HK-2 (cell line): Measurements from ENCODE around the gene CDK17.
"Not testable (repeated sequence)": the region's sequence is repeated elsewhere in the genome, so short reads cannot be mapped to it uniquely, and the experiment has no call there.

Experiments used
- DNase-seq: peaks from one replicate; pipeline ENCODE4 v3.0.0-alpha.2; 2018; ENCODE audit not compliant: unreplicated experiment

Gene CDK17

DNA sequence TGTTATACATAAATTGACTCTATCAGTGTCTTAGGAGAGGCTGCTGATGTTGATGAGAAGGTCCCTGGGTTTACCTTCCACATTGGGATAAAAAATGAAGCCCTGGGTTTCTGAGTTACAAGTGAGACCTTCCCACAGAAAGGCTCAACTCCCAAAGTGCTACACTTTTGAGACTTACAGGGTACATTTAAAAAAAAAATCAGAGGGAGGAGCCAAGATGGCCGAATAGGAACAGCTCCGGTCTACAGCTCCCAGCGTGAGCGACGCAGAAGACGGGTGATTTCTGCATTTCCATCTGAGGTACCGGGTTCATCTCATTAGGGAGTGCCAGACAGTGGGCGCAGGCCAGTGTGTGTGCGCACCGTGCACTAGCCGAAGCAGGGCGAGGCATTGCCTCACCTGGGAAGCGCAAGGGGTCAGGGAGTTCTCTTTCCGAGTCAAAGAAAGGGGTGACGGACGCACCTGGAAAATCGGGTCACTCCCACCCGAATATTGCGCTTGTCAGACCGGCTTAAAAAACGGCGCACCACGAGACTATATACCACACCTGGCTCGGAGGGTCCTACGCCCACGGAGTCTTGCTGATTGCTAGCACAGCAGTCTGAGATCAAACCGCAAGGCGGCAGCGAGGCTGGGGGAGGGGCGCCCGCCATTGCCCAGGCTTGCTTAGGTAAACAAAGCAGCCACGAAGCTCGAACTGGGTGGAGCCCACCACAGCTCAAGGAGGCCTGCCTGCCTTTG lies 84.3 kb downstream of the CDK17 start:
- DNase-seq, result not testable (repeated sequence)

DNA sequence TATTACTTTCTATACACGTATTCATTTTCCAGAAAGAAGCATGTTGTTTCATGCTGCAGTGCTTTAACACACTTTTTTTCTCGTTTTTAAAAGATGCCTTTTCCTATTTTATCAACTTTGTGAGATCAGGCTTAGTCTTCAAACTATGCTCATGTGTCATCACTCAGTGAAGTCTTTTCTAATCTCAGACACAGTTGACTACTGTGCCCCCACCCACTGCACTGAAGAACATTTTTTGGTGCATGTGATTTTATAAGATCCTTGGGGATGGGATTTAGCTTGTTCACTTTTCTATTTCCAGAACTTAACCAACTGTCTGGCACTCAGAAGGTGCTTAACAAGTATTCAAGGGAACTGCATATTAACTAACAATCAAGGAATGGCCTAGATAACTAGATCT lies 85.5 kb downstream of the CDK17 start:
- no peak for DNase-seq

DNA sequence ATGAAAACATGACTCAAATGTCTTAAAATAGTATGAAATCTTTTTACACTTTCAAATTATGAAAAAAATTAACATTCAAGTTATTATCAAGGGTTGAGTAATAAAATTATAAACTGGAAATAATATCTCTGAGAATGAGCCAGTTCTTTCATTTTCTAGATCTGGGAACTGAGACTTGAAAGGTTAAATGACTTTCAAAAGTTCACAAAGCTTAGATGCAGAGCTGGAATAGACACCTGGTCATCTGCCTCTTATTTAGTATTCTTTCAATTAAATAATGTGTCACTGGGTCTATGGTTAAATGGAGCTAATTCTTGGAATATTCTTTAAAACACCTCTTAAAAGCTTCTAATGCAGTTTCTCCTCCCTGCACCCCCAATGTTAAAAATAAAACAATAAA lies 86.6 kb downstream of the CDK17 start:
- DNase-seq, result no peak

DNA sequence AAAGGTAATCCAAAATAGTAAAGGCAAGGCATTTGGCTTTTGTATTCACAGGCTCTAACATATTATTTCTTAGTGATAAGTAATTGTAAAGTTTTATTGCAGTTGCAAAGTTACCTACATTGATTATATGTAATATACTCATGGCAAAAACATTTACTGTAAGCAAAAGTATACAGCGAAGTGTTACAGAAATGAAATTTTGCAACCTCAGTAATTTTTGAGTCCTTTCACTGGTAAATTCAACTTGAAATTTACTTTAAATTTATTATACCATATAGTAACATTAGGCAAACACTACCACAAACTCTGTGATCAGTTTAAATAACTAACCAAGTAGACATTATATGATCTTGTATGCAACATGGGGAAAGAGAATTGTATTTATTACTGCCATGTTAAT lies 89.0 kb downstream of the CDK17 start:
- no peak for DNase-seq

DNA sequence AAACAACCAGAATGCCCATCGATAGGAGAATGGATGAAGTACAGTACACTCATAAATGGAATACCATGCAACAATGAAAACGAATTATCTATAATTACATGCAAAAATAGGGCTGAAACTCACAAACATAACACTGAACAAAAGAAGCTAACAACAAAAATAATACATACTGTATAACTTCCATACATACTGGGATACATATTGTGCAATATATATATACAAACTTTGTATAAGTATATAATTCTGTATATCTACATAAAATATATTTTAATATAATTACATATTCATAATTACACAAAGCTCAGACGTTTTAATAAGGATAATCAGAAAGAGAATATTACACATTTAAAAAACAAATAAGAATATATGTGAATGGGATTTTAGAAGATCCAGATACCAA lies 90.2 kb downstream of the CDK17 start:
- DNase-seq, result no peak

DNA sequence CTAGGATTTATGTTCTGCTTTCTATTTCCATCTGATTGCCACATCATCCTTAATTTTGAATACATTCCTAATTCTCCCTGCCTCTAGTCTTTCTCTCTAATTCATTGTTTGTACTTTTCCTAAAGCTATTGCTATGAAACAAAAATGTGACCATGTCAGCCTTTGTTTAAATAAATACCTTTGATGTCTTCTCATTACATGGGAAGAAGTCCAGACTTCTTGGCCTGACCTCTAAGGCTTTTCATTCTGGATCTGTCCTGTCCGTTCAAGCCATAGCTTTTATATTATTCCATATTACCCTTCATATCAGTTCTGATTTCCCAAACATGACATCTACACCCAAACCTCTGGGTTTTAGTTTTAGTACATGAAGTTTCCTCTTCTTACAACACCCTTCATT lies 91.4 kb downstream of the CDK17 start:
- no peak for DNase-seq

DNA sequence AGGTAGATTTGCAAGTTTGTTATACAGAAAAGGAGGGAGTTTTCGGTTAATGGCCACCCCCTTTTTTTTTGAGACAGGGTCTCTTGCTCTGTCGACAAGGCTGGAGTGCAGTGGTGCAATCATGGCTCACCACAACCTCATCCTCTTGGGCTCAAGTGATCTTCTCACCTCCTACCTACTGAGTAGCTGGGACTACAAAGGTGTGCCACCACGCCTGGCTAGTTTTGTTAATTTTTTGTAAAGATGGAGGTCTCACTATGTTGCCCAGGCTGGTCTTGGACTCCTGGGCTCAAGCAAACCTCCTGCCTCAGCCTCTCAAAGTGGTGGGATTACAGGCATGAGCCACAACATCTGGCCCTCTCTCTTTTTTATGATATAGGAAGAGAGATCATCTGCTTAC lies 94.6 kb downstream of the CDK17 start:
- no peak for DNase-seq

DNA sequence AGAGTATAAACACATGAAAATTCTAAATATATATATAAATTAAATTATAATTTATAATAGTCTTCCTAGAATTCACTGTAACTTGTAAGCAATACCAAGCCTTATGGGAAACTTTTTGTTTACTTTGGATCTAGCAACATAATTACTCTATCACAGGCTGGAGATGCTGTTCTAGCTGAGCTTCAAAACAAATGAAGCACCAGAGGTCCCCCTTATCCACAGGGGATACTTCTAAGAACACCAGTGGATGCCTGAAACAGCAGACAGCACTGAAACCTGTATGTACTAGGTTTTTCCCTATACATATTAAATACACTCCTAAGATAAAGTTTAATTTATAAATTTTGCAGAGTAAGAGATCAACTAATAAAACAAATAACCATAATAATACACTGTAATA lies 96.6 kb downstream of the CDK17 start:
- no peak for DNase-seq

DNA sequence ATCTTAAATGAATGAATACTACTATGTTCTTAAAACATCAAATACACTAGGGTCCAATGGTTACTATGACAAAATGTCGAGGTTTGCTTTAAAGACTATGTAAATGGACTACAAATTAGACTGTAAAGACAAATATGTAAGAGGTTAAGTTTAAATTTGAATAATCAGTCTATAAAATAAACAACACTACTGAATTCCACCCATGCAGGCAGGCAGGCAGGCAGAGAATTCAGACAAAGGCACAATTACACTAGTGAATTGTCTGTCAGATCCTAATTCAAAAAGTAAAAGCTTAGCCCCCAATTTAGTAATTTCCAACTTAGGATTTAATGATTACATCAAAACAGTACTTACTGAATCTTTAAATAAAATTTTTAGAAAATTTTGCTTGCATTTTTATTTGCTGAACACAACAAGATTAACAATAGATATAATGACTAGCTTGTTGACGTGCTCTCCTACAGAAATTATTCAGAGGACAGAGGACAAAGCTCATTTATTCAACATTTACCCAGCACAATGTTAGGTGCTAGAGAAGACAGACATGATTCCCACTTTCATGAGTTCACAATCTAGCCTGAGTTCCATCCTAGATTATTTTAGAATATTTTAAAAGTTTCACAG lies 97.4 kb downstream of the CDK17 start:
- no peak for DNase-seq

DNA sequence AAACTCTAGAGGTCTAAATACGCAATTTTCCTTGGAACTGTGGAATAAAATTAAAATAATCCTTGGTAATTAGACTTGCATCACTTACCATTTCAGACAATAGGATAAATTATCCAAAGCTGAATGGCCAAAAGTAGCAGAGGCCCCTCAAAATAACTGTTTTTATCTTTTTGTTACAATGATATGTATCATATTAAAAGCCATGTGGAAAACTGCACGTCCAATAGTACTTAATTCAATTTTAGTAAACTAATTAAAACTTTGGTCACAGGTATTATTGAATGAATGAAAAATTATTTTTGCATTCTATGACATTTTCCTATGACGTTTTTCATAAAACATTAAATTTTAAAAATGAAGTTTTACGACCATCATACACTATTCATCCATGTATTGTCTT lies 98.5 kb downstream of the CDK17 start:
- no peak for DNase-seq

DNA sequence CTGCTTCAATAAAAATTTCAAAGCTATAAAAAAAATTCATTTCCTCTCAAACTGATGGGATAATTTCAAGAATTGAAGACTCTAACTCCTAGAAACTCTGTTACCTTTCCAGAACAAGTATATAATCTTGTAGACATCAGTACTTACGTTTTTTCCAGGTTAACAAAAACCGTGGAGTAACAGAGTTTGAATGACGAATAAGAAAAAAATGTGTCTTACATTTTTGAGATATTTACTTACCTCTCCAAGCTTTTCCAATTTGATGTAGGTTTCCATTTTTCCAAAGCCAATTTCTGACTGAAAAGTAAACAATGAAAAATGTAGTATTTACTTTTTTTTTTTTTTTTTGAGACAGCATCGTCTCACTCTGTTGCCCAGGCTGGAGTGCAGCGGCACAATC lies 100.2 kb downstream of the CDK17 start:
- DNase-seq, result no peak

DNA sequence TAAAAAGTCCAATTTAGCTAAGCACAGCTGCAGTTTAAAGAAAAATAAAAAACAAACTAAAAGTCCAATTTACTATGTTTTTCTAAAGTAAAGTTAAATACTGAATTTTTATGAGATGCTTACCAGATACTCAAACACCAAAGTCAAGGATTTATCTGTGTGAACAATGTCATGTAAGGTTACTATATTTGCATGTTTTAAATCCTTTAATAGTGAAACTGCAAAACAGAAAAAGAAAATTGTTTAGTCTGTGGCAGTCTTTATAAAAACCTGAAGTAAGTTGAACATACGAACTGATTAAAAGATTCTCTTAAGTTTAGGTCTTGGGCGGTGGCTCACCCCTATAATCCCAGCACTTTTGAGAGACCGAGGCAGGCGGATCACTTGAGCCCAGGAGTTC lies 102.7 kb downstream of the CDK17 start:
- no peak for DNase-seq

DNA sequence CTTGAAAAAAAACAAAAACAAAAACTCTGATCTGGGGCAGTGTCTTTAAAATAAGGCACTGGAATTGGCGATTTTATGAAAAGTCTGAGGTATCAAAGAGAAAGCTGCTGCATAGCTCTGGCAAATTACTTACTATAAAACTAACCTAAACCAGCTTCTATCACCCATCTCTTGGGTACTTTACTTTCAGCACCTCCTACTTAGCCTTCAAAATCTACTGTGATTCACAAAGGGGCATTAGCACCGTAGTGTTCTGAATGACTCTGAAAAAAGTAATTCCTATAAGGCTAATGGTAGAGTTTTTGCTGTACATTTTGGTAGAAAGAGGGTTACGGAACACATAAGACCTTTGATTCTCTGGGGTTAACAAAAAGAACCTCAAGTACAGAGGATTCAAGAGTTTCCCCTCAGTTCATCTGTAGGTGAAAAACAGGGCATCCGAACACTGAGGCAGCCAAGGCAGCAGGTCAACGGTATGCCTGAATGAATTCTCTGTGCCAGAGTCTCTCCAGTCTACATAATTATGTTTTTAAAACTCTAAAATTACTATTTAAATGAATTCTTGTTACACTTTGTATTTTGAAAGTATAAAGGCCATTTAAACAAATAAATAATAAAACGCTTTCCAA lies 104.6 kb downstream of the CDK17 start:
- DNase-seq, result no peak

DNA sequence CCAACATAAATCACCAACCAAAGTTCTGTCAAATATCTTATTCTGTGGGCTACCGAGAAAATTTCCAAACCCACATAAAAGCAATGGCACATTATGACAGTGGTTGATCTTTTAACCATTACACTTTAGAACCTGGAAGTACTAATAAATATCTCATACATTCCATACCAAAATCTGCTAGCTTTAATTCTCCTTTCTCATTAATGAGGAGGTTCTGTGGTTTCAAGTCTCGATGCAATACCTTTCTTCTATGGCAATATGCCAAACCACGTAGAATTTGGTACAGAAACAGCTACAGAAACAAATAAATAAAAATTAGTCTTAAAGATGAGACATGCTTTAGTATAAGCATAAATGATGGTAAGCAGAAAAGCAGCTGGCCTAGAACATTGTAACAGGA lies 105.4 kb downstream of the CDK17 start:
- no peak for DNase-seq

DNA sequence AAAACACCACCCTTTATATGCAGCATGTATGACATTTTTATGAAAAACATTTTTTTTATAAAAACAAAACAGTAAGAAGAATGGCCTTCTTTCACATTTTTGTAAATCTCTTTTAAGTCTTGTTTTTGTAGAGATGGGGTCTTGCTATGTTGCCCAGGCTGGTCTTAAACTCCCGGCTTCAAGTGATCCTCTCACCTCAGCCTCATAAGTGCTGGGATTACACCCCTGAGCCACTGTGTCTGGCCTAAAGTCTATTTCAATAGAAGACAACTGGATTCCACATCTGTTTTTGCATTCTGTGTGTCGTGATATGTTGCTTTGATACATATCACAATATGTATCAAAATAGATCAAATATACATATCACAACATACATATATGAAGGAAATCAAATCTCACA lies 107.1 kb downstream of the CDK17 start:
- no peak for DNase-seq

DNA sequence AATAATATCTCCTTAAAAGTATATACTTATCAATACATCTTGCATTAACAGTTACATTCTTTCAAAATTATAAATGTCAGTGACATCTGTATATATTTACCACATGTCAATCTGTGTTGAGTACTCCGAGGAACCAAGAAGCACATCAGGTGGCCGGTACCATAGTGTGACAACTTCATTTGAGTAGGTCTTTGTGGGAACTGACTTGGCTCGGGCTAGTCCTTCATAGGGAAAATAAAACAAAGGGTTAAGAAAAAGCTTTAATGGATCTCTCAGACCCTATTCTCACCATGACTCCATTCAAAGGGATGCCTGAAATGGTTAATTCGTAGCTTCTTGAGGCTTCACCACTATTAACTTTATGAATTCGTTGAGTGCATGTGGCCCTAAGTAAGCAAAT lies 111.2 kb downstream of the CDK17 start:
- no peak for DNase-seq

DNA sequence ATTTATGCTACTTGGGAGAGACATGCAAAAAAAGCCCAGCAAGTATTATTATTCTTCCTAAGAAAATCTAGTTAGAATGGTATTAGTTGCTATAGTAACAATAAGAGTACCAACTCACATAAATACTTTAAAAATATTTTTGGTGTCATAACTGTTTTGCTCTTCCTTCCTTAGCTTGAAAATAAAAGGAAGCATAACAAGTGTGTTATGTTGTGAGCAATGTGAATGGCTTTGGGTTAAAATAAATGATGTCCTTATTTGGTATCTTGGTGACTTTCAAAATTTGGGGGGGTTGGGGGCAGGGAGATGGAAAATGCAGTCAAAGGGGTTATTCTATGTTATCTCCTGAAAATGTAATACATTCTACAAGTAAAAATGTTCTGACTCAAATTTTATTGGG lies 115.1 kb downstream of the CDK17 start:
- DNase-seq, result no peak

DNA sequence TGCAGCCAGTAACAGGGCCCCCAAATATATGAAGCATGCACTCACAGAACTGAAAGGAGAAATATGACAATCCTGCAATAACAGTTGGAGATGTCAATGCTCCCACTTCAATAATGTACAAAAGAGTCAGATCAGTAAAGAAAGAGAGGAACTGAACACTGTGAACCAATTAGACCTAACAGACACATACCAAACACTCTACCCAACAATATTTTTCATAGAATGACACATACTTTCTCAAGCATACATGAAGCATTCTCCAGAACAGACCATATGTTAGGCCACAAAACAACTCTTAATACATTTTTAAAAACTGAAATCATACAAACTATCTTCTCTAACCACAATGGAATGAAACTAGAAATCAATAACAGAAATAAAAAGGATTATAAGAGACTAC lies 125.9 kb downstream of the CDK17 start:
- DNase-seq, result no peak

DNA sequence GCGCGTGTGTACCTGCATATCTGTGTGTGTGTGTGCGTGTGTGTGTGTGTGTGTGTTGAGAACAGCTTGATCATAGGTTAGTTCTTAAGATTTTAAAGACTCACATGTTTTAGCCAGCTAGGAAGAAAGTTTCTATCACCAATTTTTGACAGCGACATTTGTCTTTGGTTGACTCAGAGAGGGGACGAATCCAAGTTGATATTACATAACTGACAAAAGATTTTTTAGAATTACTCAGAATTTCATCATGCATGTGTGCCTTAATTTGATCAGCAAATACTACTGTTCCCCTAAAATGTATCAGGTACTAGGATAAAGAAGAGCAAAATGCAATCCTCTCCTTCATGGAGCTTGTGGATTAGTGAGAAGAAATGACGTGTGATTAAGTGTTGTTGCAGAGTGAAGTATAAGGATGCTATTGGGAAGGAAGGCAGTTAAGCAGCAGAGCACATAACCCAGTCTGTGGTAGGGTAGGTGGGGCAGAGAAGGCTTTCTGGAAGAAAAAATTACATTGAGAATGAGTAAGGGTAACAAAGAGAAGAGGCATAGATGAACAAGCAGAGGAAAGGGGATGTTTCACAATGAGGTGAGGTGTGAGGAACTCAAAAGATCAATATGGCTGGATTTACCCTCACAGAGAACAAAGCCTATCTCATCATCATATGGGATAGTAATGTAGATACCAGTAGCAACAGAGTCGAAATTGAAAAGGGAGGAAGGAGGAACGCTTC lies 128.6 kb downstream of the CDK17 start:
- DNase-seq, result no peak

DNA sequence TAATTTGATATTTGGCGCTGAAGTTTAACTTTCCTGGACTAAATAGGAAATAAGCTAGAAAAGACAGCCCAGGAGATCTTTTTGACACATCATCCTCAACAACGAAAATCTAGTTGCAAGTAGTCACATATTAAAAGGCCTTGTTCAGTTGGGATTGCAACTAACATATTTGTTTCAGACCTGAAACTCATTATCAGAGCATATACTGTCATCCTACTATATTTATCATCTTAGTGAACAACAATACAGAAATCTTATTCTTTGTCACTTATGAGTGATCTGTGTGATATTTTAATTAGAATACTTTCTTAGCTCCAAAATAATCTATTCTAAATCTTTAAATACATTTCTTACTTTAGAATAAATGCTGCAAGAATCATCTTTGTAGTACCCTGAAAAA lies 134.0 kb downstream of the CDK17 start:
- DNase-seq, result no peak

DNA sequence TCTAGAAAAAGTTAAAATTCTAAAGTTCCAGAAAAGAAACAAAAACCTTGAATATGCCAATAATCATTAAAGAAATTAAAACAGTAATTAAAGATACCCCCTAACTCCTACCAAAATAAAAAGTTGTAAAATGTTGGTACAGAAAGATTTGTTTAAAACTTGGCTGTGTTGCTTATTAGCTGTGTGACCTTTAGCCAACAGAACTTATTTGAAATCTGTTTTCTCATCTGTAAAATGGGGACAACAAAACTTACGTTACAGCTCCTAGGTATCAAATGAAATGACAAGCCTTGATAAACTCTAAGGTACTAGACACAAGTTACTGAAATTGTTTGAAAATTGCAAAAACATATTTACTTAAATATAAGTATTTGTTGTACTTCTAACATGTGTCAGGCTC lies 134.4 kb downstream of the CDK17 start:
- no peak for DNase-seq

DNA sequence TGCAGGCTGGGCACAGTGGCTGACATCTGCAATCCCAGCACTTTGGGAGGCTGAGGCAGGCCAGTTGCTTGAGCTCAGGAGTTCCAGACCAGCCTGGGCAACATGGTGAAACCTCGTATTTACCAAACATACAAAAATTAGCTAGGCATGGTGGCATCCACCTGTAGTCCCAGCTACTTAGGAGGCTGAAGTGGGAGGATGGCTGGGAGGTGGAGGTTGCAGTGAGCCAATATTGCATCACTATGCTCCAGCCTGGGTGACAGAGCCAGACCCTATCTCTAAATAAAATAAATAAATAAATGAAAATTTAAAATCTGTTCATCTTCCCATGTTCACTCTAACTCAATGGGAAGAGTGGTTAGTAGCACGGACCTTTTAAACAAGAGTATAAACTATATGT lies 134.8 kb downstream of the CDK17 start:
- no peak for DNase-seq

DNA sequence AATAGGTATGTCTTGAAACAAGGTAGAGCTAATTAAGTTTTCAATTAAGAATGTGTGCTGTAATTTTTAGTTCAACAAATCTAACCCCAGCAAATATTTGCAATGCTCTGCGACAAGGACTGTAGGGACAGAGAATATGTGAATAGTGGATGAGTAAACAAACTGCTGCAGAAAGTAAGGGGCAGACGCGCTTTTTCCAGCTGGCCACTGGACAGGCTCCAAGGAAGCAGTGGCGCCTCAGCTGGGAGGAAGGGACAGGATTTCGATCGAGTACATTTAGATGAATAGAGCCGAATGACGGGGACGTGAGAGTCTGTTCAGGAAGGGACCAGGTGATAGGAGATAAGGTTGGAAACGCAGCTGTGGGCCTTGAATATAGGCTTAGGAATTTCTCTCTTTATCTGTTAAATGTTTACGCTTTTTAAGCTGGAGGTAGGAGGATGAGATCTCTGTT lies 136.8 kb downstream of the CDK17 start:
- DNase-seq, result no peak
